Keratinocyte (primary cell): ENCODE results near the gene THBS1. TPM values are rescaled to one million over a fixed set of nuclear protein-coding genes. Genes with fewer than 3 reads are reported as not detected.

ENCODE experiments used
- DNase-seq: peaks from one replicate; pipeline ENCODE4 v3.0.0-alpha.2; 2011; ENCODE audit warnings: low read depth, missing footprints, low spot score
- FAIRE-seq: peaks from 2 replicates; lab custom pipeline; 2011; peaks lifted over from hg19 to GRCh38; lab: Jason Lieb, UNC
- H2AFZ ChIP-seq: 2 replicates; pipeline ENCODE4 v1.6.0; 2012; ENCODE audit warnings: low read length, control low read depth, inconsistent platforms; ENCODE audit not compliant: control insufficient read depth
- H3K27ac ChIP-seq: 2 replicates; pipeline ENCODE4 v1.5.1; 2011; ENCODE audit warnings: low read length; ENCODE audit not compliant: control insufficient read depth, insufficient read depth
- H3K27me3 ChIP-seq: 3 replicates; pipeline ENCODE4 v1.6.0; 2011; ENCODE audit warnings: low read length; ENCODE audit not compliant: control insufficient read depth, insufficient read depth; ENCODE audit errors: extremely low read depth
- H3K36me3 ChIP-seq, 2 experiments: 2 replicates in 1 of 2; 3 replicates in 1 of 2; pipeline ENCODE4 v1.5.1; 2011; ENCODE audit warnings: low read length in 2 of 2, mild to moderate bottlenecking in 1 of 2; ENCODE audit not compliant: control insufficient read depth in 2 of 2, insufficient read depth in 2 of 2; ENCODE audit errors: extremely low read depth in 1 of 2
- H3K4me1 ChIP-seq: 3 replicates; pipeline ENCODE4 v1.5.1; 2011; ENCODE audit warnings: low read length; ENCODE audit not compliant: control insufficient read depth, insufficient read depth; ENCODE audit errors: extremely low read depth
- H3K4me2 ChIP-seq: 3 replicates; pipeline ENCODE4 v1.6.0; 2011; ENCODE audit warnings: low read depth, low read length; ENCODE audit not compliant: control insufficient read depth, insufficient read depth; ENCODE audit errors: extremely low read depth
- H3K4me3 ChIP-seq, 3 experiments: fragments of 200-600 bp in 1 of 3; sonication (generic) in 1 of 3; 2 replicates in 2 of 3; 3 replicates in 1 of 3; pipeline ENCODE4 v1.5.1; 2011 to 2016; ENCODE audit warnings: low read length in 3 of 3, mild to moderate bottlenecking in 3 of 3, control low read depth in 2 of 3, inconsistent platforms in 1 of 3, low read depth in 1 of 3, mixed read lengths in 1 of 3, mixed run types in 1 of 3, moderate library complexity in 1 of 3; ENCODE audit not compliant: control insufficient read depth in 2 of 3, insufficient read depth in 2 of 3; ENCODE audit errors: extremely low read depth in 1 of 3
- H3K79me2 ChIP-seq: 2 replicates; pipeline ENCODE4 v1.6.0; 2012; ENCODE audit warnings: low read length; ENCODE audit not compliant: control insufficient read depth, insufficient read depth
- H3K9ac ChIP-seq: 3 replicates; pipeline ENCODE4 v1.6.0; 2011; ENCODE audit warnings: low read length; ENCODE audit not compliant: control insufficient read depth, insufficient read depth; ENCODE audit errors: extremely low read depth
- H3K9me1 ChIP-seq: 3 replicates; pipeline ENCODE4 v1.6.0; 2011; ENCODE audit warnings: low read length; ENCODE audit not compliant: control insufficient read depth, insufficient read depth; ENCODE audit errors: extremely low read depth
- H3K9me3 ChIP-seq: 2 replicates; pipeline ENCODE4 v1.5.1; 2012; ENCODE audit warnings: low read depth, low read length; ENCODE audit not compliant: control insufficient read depth
- H4K20me1 ChIP-seq: 3 replicates; pipeline ENCODE4 v1.6.0; 2011; ENCODE audit warnings: low read length; ENCODE audit not compliant: control insufficient read depth, insufficient read depth; ENCODE audit errors: extremely low read depth
- EZH2 ChIP-seq: IDR thresholded peaks from one replicate; pipeline ENCODE4 v1.6.1; 2012; ENCODE audit warnings: inconsistent platforms, mild to moderate bottlenecking, low read length, moderate library complexity
- dilution Hi-C: fragments of 300-500 bp; cut with MboI; formaldehyde crosslinking; loops from one replicate; pipeline ENCODE4 v1.7.0; 2020; ENCODE audit warnings: low sequenced_read_pairs; ENCODE audit not compliant: extremely low pct_ligation_motif_present
- polyA plus RNA-seq, 5 experiments: library from polyadenylated mRNA; depleted of rRNA in 3 of 5; stranded (reverse) in 3 of 5; stranded (forward) in 1 of 5; unstranded in 1 of 5; fragments of >200 nt; gene quantifications; 1 replicate in 1 of 5; 2 replicates in 3 of 5; 3 replicates in 1 of 5; pipeline versions ENCODE4 v1.2.1 to v1.2.3, GENCODE V29; 2011 to 2012; ENCODE audit warnings: missing spikeins in 2 of 5, low read depth in 1 of 5, low replicate concordance in 1 of 5
- TF ChIP-seq, protein P1 (sequence below), 3 experiments: IDR thresholded peaks in 1 of 3; conservative IDR thresholded peaks in 1 of 3; optimal IDR thresholded peaks in 1 of 3; 2 replicates in 2 of 3; 3 replicates in 1 of 3; pipeline versions ENCODE3 to v1.5.1; 2011; ENCODE audit warnings: low read length in 3 of 3, mild to moderate bottlenecking in 3 of 3, moderate library complexity in 2 of 3, control low read depth in 1 of 3, inconsistent platforms in 1 of 3; ENCODE audit not compliant: insufficient read depth in 2 of 3; ENCODE audit errors: extremely low read depth in 1 of 3

THBS1 gene
- polyA plus RNA-seq, 1 donor (not counting 4 experiments of a cell fraction or from before 2014, with no cell fraction given) = 789 TPM

DNA sequence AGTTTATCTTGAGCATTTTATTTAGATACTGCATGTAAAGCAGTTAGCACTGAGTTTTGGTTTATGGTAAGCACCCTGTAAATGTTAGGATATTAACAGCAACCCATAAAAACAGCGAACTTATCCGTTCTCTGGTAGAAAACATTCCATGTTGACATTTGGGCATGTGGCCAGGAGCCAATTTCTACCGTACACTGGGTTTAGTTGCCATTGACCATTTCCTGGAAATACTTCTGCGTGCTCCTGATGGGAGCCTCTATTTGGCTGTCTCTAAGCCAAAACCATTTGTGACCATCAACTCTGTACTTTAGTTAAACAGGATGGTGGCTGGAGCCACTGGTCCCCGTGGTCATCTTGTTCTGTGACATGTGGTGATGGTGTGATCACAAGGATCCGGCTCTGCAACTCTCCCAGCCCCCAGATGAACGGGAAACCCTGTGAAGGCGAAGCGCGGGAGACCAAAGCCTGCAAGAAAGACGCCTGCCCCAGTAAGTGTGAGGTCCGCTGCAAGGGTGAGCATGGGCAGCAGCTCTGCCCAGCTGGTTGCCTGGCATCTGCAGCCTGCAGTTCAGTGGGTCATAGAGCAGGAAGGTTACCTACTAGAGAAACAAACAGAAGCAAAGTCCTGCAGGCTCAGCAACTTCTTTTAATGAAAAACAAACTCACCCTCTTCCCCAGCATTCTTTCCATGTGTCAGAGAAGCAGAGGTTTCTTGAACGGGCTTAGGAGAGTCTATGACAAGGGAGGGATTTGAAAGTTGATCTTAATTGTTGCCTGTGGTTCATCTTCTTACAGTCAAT is 7.1 kb downstream of the THBS1 start:
- Histone ChIP-seq H2AFZ (no peak overlapping the region), H3K4me1 (peaks cover 9% of the 10 kb centered on the region), H3K9me3 (no peaks in the 10 kb centered on the region), H3K4me3 (no peak overlapping the region), H3K36me3 (peaks cover 40 to 77% of the 10 kb centered on the region in 2 experiments), H3K27me3 (no peaks in the 10 kb centered on the region), H4K20me1 (peaks cover 69% of the 10 kb centered on the region), H3K27ac (no peak overlapping the region), H3K79me2 (peaks cover 10% of the 10 kb centered on the region), H3K9ac (no peak overlapping the region), H3K4me2 (no peak overlapping the region), H3K9me1 (no peaks in the 10 kb centered on the region)
- no peak for TF ChIP-seq EZH2
- TF ChIP-seq, protein P1, sequence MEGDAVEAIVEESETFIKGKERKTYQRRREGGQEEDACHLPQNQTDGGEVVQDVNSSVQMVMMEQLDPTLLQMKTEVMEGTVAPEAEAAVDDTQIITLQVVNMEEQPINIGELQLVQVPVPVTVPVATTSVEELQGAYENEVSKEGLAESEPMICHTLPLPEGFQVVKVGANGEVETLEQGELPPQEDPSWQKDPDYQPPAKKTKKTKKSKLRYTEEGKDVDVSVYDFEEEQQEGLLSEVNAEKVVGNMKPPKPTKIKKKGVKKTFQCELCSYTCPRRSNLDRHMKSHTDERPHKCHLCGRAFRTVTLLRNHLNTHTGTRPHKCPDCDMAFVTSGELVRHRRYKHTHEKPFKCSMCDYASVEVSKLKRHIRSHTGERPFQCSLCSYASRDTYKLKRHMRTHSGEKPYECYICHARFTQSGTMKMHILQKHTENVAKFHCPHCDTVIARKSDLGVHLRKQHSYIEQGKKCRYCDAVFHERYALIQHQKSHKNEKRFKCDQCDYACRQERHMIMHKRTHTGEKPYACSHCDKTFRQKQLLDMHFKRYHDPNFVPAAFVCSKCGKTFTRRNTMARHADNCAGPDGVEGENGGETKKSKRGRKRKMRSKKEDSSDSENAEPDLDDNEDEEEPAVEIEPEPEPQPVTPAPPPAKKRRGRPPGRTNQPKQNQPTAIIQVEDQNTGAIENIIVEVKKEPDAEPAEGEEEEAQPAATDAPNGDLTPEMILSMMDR (optimal IDR thresholded peaks at IDR 0.05 in 1 of 3, IDR thresholded peaks at IDR 0.05 in 1 of 3, conservative IDR thresholded peaks at IDR 0.05 in 1 of 3; ENCODE audit: extremely low read depth in 1 of 3, insufficient read depth in 2 of 3, low read length in 3 of 3) = no peak
- DNase-seq (peak; percentile 45), FAIRE-seq (peak; percentile 48)
- dilution Hi-C loops = no loop called here

DNA sequence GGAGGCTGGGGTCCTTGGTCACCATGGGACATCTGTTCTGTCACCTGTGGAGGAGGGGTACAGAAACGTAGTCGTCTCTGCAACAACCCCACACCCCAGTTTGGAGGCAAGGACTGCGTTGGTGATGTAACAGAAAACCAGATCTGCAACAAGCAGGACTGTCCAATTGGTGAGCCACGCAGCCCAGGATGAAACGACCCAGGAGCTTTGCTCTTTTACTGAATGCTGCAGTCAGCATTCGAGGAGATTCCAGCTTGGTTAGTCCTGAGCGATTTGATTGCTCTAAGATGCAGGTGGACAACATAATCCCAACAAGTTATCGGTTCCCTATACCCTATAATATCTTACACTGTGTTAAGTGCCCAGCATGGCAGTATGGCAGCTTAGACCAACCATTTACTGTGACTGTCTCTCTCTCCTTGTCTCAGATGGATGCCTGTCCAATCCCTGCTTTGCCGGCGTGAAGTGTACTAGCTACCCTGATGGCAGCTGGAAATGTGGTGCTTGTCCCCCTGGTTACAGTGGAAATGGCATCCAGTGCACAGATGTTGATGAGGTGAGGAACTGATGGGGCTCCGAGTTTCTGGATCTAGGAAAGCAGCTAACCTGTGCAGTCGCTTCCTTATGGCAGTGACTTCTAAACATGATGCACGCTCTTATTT is 7.8 kb downstream of the THBS1 start:
- no peaks in the 10 kb centered on the region for H3K9me3 ChIP-seq
- no peak overlapping the region for H2AFZ ChIP-seq
- H3K27ac ChIP-seq = no peak overlapping the region
- peak; percentile 63 for FAIRE-seq
- peaks cover 5% of the 10 kb centered on the region for H3K79me2 ChIP-seq
- peaks cover 46 to 78% of the 10 kb centered on the region in 2 experiments for H3K36me3 ChIP-seq
- H3K4me1 ChIP-seq = peaks cover 6% of the 10 kb centered on the region
- H3K27me3 ChIP-seq = no peaks in the 10 kb centered on the region
- peaks cover 70% of the 10 kb centered on the region for H4K20me1 ChIP-seq
- peak; percentile 41 for DNase-seq
- H3K9ac ChIP-seq = no peak overlapping the region
- no peak overlapping the region for H3K4me3 ChIP-seq
- H3K4me2 ChIP-seq = no peak overlapping the region
- TF ChIP-seq, protein P1 (optimal IDR thresholded peaks at IDR 0.05 in 1 of 3, IDR thresholded peaks at IDR 0.05 in 1 of 3, conservative IDR thresholded peaks at IDR 0.05 in 1 of 3; ENCODE audit: extremely low read depth in 1 of 3, insufficient read depth in 2 of 3, low read length in 3 of 3) = no peak
- no peak for TF ChIP-seq EZH2
- no peaks in the 10 kb centered on the region for H3K9me1 ChIP-seq
- dilution Hi-C loops = no loop called here
